Calu3 (cell line): ENCODE results near the gene TCF3. TPM values are rescaled to one million over a fixed set of nuclear protein-coding genes. Genes with fewer than 3 reads are reported as not detected.

ENCODE experiments used
- BruUV-seq: library from RNA; stranded (reverse); fragments of 400-500 nt; replicated peaks from 2 replicates; lab custom pipeline; 2021; lab: Mats Ljungman, UMichigan
- CTCF ChIA-PET: fragments of 300-600 bp; sonication (Branson Sonifier 250); formaldehyde crosslinking; loops from one replicate; lab custom pipeline; 2022; ENCODE audit warnings: antibody characterized with exemption; lab: Charles Lee
- DNase-seq: peaks from one replicate; pipeline ENCODE4 v3.0.0; 2022
- H3K27ac Mint-ChIP-seq: one replicate; pipeline ENCODE4 v1.8.0; 2022; ENCODE audit warnings: mixed read lengths; ENCODE audit not compliant: unreplicated experiment
- H3K27me3 Mint-ChIP-seq: one replicate; pipeline ENCODE4 v1.8.0; 2022; ENCODE audit warnings: mixed read lengths; ENCODE audit not compliant: unreplicated experiment
- H3K36me3 Mint-ChIP-seq: one replicate; pipeline ENCODE4 v1.8.0; 2022; ENCODE audit warnings: mild to moderate bottlenecking, moderate library complexity, mixed read lengths; ENCODE audit not compliant: insufficient read depth, unreplicated experiment
- H3K4me1 Mint-ChIP-seq: one replicate; pipeline ENCODE4 v1.8.0; 2022; ENCODE audit warnings: mild to moderate bottlenecking, low read depth, mixed read lengths; ENCODE audit not compliant: unreplicated experiment
- H3K4me3 Mint-ChIP-seq: one replicate; pipeline ENCODE4 v1.8.0; 2022; ENCODE audit warnings: mild to moderate bottlenecking, low read depth, moderate library complexity, mixed read lengths; ENCODE audit not compliant: unreplicated experiment
- H3K9me3 Mint-ChIP-seq: one replicate; pipeline ENCODE4 v1.8.0; 2022; ENCODE audit warnings: low read depth, mixed read lengths; ENCODE audit not compliant: unreplicated experiment
- CTCF ChIP-seq: fragments of 200-600 bp; IDR thresholded peaks from one replicate; pipeline ENCODE4 v1.8.0; 2022; ENCODE audit warnings: antibody characterized with exemption; ENCODE audit not compliant: unreplicated experiment
- intact Hi-C: fragments of 100-400 bp; cut with micrococcal nuclease; formaldehyde crosslinking; loops from one replicate; pipeline ENCODE4 v1.10.0; 2022; ENCODE audit not compliant: unreplicated experiment
- total RNA-seq: library from RNA; stranded (reverse); gene quantifications from 2 replicates; pipeline ENCODE4 v1.2.3, GENCODE V29; 2022

Gene TCF3
- total RNA-seq, 1 experiment from 2014 or later, result 102 TPM

GRCh38 chr19:1647501-1648458 lies 4.6 kb downstream of the TCF3 start:
- no peak for TF ChIP-seq CTCF
- intact Hi-C loops, result no loop called here
- CTCF ChIA-PET, result no interaction called here
- no TSS peak for BruUV-seq
- no peaks in the 10 kb centered on the region for H3K9me3 Mint-ChIP-seq
- no peaks in the 10 kb centered on the region for H3K4me1 Mint-ChIP-seq
- H3K27me3 Mint-ChIP-seq, result no peaks in the 10 kb centered on the region
- no peak overlapping the region for H3K4me3 Mint-ChIP-seq
- no peak overlapping the region for H3K27ac Mint-ChIP-seq
- peaks cover 33% of the 10 kb centered on the region for H3K36me3 Mint-ChIP-seq
- DNase-seq, result no peak

- Mint-ChIP-seq H3K36me3 (peaks cover 29% of the 10 kb centered on the region), H3K4me1 (no peaks in the 10 kb centered on the region), H3K27me3 (no peaks in the 10 kb centered on the region), H3K27ac (no peak overlapping the region), H3K9me3 (no peaks in the 10 kb centered on the region), H3K4me3 (no peak overlapping the region)
- no peak for TF ChIP-seq CTCF
- CTCF ChIA-PET, result no interaction called here
- intact Hi-C loops, result no loop called here
- no peak for DNase-seq
- BruUV-seq, result no TSS peak
Measured at GRCh38 chr19:1646659-1647453, 5.6 kb downstream of the TCF3 start.

DNA sequence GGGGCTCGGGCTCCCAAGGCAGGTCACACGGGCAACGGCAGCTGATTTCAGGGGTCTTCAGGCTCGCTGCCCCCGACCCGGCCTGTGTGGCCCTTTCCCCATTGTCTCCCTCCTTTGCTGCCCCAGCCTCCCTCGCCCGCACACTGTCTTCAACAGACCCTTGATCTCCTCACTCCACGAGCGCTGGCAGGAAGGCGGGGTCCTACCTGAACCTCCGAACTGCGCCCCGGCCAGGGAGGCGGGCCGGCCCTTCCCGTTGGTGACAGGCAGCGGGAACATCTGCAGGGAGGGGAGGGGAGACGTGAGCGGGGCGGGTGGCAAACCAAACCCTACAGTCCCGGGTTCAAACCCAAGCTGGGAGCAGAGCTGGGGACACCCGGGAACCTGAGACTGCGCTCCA lies 6.3 kb downstream of the TCF3 start:
- Mint-ChIP-seq H3K27ac (no peak overlapping the region), H3K27me3 (no peaks in the 10 kb centered on the region), H3K4me3 (no peak overlapping the region), H3K36me3 (peaks cover 25% of the 10 kb centered on the region), H3K4me1 (no peaks in the 10 kb centered on the region), H3K9me3 (no peaks in the 10 kb centered on the region)
- CTCF ChIA-PET, result no interaction called here
- no peak for DNase-seq
- no TSS peak for BruUV-seq
- intact Hi-C loops, result no loop called here
- TF ChIP-seq CTCF, result no peak

- no peak for DNase-seq
- TF ChIP-seq CTCF, result no peak
- Mint-ChIP-seq H3K27ac (no peak overlapping the region), H3K4me3 (no peak overlapping the region), H3K27me3 (no peaks in the 10 kb centered on the region), H3K9me3 (no peaks in the 10 kb centered on the region), H3K36me3 (peaks cover 27% of the 10 kb centered on the region), H3K4me1 (no peaks in the 10 kb centered on the region)
- CTCF ChIA-PET, result no interaction called here
- BruUV-seq, result no TSS peak
- intact Hi-C loops, result no loop called here
Measured at GRCh38 chr19:1645299-1645698, 7.1 kb downstream of the TCF3 start.
